Testis (tissue), 2 donors: ENCODE data around the gene LRRC15.

Experiments used
- CTCF ChIP-seq, 3 experiments: fragments of 450-650 bp in 2 of 3; fragments of 200-600 bp in 1 of 3; sonication (generic) in 1 of 3; IDR thresholded peaks; one replicate each; pipeline ENCODE4 v1.5.1; 2016 to 2019; ENCODE audit warnings: antibody characterized with exemption in 3 of 3, mild to moderate bottlenecking in 2 of 3, moderate library complexity in 1 of 3
- POLR2A ChIP-seq: fragments of 450-650 bp; IDR thresholded peaks from one replicate; pipeline ENCODE4 v1.6.1; 2017; ENCODE audit warnings: antibody characterized with exemption, mild to moderate bottlenecking, moderate library complexity

GRCh38 chr3:194373028-194373427 lies 3.5 kb upstream of the LRRC15 start:
- TF ChIP-seq CTCF (IDR thresholded peaks at IDR 0.05) = no peak
- no peak for TF ChIP-seq POLR2A
